GM12892 (cell line): Measurements from ENCODE around the gene TLE7.

ENCODE experiments used
- POLR2A ChIP-seq: IDR thresholded peaks from 2 replicates; pipeline ENCODE4 v1.6.1; 2011; ENCODE audit warnings: low read depth, low read length, control low read depth
- POLR2AphosphoS5 ChIP-seq: IDR thresholded peaks from 2 replicates; pipeline ENCODE4 v1.6.1; 2011; ENCODE audit warnings: low read depth, low read length, control low read depth

DNA sequence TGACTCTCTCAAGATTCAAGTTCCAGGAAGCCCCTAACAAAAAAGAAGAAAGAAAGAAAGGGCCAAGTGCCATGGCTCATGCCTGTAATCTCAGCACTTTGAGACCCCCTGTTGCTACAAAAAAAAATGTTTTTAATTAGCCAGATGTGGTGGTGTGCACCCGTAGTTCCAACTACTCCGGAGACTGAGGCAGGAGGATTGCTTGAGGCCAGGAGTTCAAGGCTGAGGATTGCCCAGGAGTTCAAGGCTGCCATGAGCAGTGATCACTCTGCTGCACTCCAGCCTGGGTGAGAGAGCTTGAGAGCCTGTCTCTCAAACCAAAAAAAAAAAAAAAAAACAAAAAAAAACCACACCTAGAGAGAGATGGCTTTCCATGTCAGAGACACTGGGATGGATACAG, 18.8 kb downstream of the TLE7 start:
- TF ChIP-seq POLR2A (no peak), POLR2AphosphoS5 (no peak)
